NCI-H345 (cell line): ENCODE data around the gene RLF.

ENCODE experiments used
- DNase-seq: peaks from one replicate; lab custom pipeline; 2025; lab: John Stamatoyannopoulos, UW

RLF gene

DNA sequence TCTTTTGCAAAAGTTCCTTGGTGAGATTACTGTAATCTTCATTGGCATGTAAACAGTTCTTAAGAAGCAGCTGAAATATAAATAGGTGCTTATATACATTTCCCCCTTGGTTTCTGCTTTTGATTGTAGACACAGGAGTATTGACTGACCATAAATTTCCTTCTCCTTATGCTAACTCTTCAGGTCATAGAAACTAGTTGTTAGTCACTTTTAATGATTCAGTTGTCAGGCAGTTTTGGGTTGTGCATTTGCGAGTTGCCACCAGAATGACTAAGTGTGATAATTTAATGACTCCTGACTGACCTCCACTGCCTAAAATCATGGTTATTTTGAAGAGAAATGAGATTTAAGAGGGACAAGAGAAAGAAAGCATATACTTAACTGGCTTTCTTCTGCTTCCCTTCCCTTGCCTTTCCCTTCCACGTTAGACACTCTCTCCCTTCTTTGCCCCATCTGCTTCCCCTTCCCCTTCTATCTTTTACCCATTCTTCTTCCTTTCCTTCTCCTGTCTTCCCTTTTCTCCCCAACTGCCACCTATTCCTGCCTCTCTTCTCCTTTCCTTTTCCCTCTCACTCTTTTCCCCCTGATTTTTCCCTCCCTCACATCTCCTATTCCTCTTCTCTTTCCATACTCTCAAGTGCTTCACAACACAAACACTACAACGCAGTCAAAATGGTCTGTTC, 109.1 kb downstream of the RLF start:
- DNase-seq = no peak

GRCh38 chr1:40272653-40273213, 111.5 kb downstream of the RLF start:
- DNase-seq = no peak

DNA sequence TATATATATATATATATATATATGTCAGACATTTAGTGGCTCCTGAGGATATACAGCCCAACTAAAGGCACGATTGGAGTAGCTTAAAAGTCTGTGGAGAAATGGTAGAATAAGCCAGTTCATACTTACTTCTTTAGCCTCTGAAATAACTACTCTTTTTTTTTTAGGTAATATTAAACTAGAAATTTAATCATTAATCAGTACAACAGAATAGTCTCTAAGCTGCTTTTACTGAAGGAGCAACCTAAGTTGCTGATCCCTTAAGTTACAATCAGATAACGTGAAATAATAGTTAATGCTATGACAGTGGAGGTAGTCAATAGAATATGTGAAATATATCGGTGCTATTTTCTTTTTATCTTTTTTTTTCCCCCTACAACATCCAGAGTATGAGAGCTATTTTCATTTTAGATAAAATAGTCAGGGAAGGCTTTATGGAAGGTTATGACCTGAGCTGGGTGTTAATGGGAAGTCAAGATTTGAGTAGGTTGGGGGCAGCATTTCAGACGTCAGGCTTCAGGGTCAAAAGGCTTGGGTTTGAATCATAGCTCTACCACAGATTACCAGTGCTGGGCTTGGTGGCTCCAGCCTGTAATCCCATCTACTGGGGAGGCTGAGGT, 112.5 kb downstream of the RLF start:
- no peak for DNase-seq

- DNase-seq = no peak
Observed at GRCh38 chr1:40274331-40274730, 113.1 kb downstream of the RLF start.

DNA sequence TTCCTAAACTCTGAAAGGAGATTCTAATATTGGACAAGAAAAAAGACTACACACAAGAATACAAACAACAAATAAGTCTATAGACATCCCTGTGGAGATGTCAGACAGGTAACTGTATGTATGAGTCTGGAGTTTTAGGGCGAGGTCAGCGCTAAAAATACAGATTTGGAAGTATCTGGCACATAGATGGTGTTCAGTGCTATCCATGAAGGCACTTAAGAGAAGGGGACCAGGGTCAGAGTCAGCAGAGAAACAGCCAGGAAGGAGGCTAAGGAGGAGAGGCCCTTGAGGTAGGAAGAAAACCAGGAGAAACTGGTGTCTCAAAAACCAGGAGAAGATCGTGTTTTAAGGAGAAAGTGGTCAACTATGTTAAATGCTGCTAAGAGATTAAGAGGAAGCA, 114.9 kb downstream of the RLF start:
- DNase-seq = no peak

- no peak for DNase-seq
Observed at GRCh38 chr1:40281853-40282252, 120.7 kb downstream of the RLF start.
